Body of pancreas (tissue), 4 donors: ENCODE measurements around the gene PDZD7.

ENCODE experiments used
- POLR2A ChIP-seq, 3 donors: fragments of 450-650 bp; IDR thresholded peaks; one replicate each; pipeline ENCODE4 v1.6.1; 2016; ENCODE audit warnings: antibody characterized with exemption in 3 of 3, mild to moderate bottlenecking in 2 of 3
- TF ChIP-seq, protein P1 (sequence below), 7 experiments: fragments of 450-650 bp in 4 of 7; fragments of 200-600 bp in 3 of 7; sonication (generic) in 3 of 7; IDR thresholded peaks; one replicate each; pipeline ENCODE4 v1.5.1; 2016 to 2019; ENCODE audit warnings: antibody characterized with exemption in 7 of 7

DNA sequence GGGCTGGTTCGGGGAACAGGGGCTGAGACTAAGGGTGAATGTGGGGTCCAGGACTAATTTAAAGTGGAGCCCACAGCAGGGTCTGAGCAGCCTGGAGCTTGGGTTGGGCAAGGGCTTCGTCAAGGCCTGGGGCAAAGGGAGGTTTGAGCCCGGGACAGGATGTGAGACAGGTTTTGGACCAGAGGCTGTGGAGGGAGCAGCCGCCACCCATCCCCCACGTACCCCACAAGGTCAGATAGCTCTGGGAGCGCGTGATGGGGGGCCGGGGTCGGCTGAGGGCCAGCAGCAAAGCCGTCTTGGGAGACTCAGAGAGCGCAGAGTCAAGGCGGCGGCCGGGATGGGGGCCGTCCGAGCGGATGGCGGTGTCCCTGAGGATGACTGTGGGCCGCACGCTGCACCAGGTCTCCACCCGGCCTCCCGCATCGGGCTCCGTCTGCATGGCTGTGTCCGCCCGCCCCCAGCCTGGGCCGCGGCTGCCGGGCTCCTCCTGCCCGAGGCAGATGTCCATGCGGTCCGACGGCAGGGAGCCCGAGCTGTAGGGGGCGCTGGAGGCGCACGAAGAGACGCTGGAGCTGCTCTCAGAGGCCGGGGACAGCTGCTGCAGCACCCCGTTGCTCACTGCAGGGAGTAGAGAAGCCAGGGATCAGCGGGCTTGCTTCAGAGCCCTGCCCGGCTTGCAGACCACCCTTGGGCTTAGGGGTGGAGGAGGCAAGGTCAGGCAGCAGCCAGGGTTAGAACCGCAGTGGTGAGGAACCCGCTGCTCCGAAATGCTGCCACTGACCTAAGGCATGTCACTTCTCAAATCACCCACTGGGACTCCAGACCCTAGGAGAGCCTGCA is 12.1 kb downstream of the PDZD7 start:
- no peak for TF ChIP-seq POLR2A (IDR thresholded peaks at IDR 0.05)
- TF ChIP-seq, protein P1, sequence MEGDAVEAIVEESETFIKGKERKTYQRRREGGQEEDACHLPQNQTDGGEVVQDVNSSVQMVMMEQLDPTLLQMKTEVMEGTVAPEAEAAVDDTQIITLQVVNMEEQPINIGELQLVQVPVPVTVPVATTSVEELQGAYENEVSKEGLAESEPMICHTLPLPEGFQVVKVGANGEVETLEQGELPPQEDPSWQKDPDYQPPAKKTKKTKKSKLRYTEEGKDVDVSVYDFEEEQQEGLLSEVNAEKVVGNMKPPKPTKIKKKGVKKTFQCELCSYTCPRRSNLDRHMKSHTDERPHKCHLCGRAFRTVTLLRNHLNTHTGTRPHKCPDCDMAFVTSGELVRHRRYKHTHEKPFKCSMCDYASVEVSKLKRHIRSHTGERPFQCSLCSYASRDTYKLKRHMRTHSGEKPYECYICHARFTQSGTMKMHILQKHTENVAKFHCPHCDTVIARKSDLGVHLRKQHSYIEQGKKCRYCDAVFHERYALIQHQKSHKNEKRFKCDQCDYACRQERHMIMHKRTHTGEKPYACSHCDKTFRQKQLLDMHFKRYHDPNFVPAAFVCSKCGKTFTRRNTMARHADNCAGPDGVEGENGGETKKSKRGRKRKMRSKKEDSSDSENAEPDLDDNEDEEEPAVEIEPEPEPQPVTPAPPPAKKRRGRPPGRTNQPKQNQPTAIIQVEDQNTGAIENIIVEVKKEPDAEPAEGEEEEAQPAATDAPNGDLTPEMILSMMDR (IDR thresholded peaks at IDR 0.05) = peak; percentile 67 to 74 (median 69)
